Astrocyte (in vitro differentiated cells and primary cell): ENCODE results near the gene HOXC6. TPM values are rescaled to one million over a fixed set of nuclear protein-coding genes. Genes with fewer than 3 reads are reported as not detected.

Source experiments
- DNase-seq: peaks from one replicate; pipeline ENCODE4 v3.0.0-alpha.2; 2010; ENCODE audit warnings: low read depth
- FAIRE-seq: peaks from 2 replicates; lab custom pipeline; 2011; peaks lifted over from hg19 to GRCh38; lab: Jason Lieb, UNC
- H2AFZ ChIP-seq: 2 replicates; pipeline ENCODE4 v1.6.0; 2012; ENCODE audit warnings: low read depth, low read length, inconsistent platforms
- H3K27ac ChIP-seq: 2 replicates; pipeline ENCODE4 v1.5.1; 2011; ENCODE audit warnings: low read depth, low read length, inconsistent platforms
- H3K27me3 ChIP-seq: 2 replicates; pipeline ENCODE4 v1.6.0; 2011; ENCODE audit warnings: low read length, inconsistent platforms; ENCODE audit not compliant: insufficient read depth
- H3K36me3 ChIP-seq: 2 replicates; pipeline ENCODE4 v1.5.1; 2011; ENCODE audit warnings: low read length, inconsistent platforms; ENCODE audit not compliant: insufficient read depth
- H3K4me1 ChIP-seq: 2 replicates; pipeline ENCODE4 v1.5.1; 2011; ENCODE audit warnings: low read length, inconsistent platforms; ENCODE audit not compliant: insufficient read depth
- H3K4me2 ChIP-seq: 2 replicates; pipeline ENCODE4 v1.6.0; 2012; ENCODE audit warnings: low read length, inconsistent platforms
- H3K4me3 ChIP-seq: 2 replicates; pipeline ENCODE4 v1.5.1; 2011; ENCODE audit warnings: low read depth, mild to moderate bottlenecking, low read length, inconsistent platforms; ENCODE audit not compliant: insufficient read depth
- H3K79me2 ChIP-seq: 2 replicates; pipeline ENCODE4 v1.6.0; 2012; ENCODE audit warnings: mild to moderate bottlenecking, low read length, inconsistent platforms; ENCODE audit not compliant: insufficient read depth
- H3K9ac ChIP-seq: 2 replicates; pipeline ENCODE4 v1.6.0; 2012; ENCODE audit warnings: mild to moderate bottlenecking, low read length, inconsistent platforms
- H3K9me3 ChIP-seq: 2 replicates; pipeline ENCODE4 v1.5.1; 2012; ENCODE audit warnings: low read depth, mild to moderate bottlenecking, low read length, inconsistent platforms; ENCODE audit not compliant: insufficient read depth
- H4K20me1 ChIP-seq: 2 replicates; pipeline ENCODE4 v1.6.0; 2012; ENCODE audit warnings: low read length, inconsistent platforms; ENCODE audit not compliant: insufficient read depth
- H3K27ac Mint-ChIP-seq: one replicate; pipeline ENCODE4 v1.8.0; 2021; ENCODE audit warnings: mild to moderate bottlenecking, mixed read lengths; ENCODE audit not compliant: unreplicated experiment
- H3K27me3 Mint-ChIP-seq: one replicate; pipeline ENCODE4 v1.8.0; 2021; ENCODE audit warnings: low read depth, mixed read lengths; ENCODE audit not compliant: unreplicated experiment
- H3K36me3 Mint-ChIP-seq: one replicate; pipeline ENCODE4 v1.8.0; 2021; ENCODE audit warnings: low read depth, mixed read lengths; ENCODE audit not compliant: unreplicated experiment
- H3K4me1 Mint-ChIP-seq: one replicate; pipeline ENCODE4 v1.8.0; 2021; ENCODE audit warnings: low read depth, mixed read lengths; ENCODE audit not compliant: unreplicated experiment
- H3K4me3 Mint-ChIP-seq: one replicate; pipeline ENCODE4 v1.8.0; 2021; ENCODE audit warnings: mild to moderate bottlenecking, moderate library complexity, mixed read lengths; ENCODE audit not compliant: unreplicated experiment
- H3K9me3 Mint-ChIP-seq: one replicate; pipeline ENCODE4 v1.8.0; 2021; ENCODE audit warnings: mild to moderate bottlenecking, mixed read lengths; ENCODE audit not compliant: unreplicated experiment
- EZH2 ChIP-seq: IDR thresholded peaks from 2 replicates; pipeline ENCODE4 v1.6.1; 2012; ENCODE audit warnings: mild to moderate bottlenecking, low read length, inconsistent platforms; ENCODE audit not compliant: insufficient read depth
- total RNA-seq: library from RNA; stranded (reverse); gene quantifications from 2 replicates; pipeline ENCODE4 v1.2.1, GENCODE V29; 2021
- TF ChIP-seq, protein P1 (sequence below): IDR thresholded peaks from 2 replicates; pipeline ENCODE4 v1.5.1; 2011; ENCODE audit warnings: low read depth, mild to moderate bottlenecking, inconsistent platforms, low read length, moderate library complexity; ENCODE audit not compliant: insufficient read depth

HOXC6 gene
- total RNA-seq, 1 donor from 2014 or later, result not detected

DNA sequence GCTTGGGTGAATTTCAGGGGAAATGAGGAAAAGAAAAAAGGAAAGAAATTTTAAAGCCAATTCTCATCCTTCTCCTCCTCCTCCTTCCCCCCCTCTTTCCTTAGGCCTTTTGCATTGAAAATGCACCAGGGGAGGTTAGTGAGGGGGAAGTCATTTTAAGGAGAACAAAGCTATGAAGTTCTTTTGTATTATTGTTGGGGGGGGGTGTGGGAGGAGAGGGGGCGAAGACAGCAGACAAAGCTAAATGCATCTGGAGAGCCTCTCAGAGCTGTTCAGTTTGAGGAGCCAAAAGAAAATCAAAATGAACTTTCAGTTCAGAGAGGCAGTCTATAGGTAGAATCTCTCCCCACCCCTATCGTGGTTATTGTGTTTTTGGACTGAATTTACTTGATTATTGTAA is 27.3 kb downstream of the HOXC6 start:
- DNase-seq (no peak), FAIRE-seq (no peak)
- Mint-ChIP-seq H3K27ac (no peak overlapping the region), H3K9me3 (peaks cover 8% of the 10 kb centered on the region), H3K4me3 (no peak overlapping the region), H3K4me1 (no peaks in the 10 kb centered on the region), H3K36me3 (peaks cover 2% of the 10 kb centered on the region), H3K27me3 (peaks cover 91% of the 10 kb centered on the region)
- H2AFZ ChIP-seq, result no peak overlapping the region
- no peak overlapping the region for H3K4me3 ChIP-seq
- no peak overlapping the region for H3K4me2 ChIP-seq
- no peaks in the 10 kb centered on the region for H3K9me3 ChIP-seq
- no peaks in the 10 kb centered on the region for H4K20me1 ChIP-seq
- peaks cover 85% of the 10 kb centered on the region for H3K27me3 ChIP-seq
- H3K36me3 ChIP-seq, result no peaks in the 10 kb centered on the region
- TF ChIP-seq, protein P1, sequence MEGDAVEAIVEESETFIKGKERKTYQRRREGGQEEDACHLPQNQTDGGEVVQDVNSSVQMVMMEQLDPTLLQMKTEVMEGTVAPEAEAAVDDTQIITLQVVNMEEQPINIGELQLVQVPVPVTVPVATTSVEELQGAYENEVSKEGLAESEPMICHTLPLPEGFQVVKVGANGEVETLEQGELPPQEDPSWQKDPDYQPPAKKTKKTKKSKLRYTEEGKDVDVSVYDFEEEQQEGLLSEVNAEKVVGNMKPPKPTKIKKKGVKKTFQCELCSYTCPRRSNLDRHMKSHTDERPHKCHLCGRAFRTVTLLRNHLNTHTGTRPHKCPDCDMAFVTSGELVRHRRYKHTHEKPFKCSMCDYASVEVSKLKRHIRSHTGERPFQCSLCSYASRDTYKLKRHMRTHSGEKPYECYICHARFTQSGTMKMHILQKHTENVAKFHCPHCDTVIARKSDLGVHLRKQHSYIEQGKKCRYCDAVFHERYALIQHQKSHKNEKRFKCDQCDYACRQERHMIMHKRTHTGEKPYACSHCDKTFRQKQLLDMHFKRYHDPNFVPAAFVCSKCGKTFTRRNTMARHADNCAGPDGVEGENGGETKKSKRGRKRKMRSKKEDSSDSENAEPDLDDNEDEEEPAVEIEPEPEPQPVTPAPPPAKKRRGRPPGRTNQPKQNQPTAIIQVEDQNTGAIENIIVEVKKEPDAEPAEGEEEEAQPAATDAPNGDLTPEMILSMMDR, result no peak
- no peak overlapping the region for H3K27ac ChIP-seq
- no peaks in the 10 kb centered on the region for H3K4me1 ChIP-seq
- H3K9ac ChIP-seq, result no peak overlapping the region
- no peaks in the 10 kb centered on the region for H3K79me2 ChIP-seq

DNA sequence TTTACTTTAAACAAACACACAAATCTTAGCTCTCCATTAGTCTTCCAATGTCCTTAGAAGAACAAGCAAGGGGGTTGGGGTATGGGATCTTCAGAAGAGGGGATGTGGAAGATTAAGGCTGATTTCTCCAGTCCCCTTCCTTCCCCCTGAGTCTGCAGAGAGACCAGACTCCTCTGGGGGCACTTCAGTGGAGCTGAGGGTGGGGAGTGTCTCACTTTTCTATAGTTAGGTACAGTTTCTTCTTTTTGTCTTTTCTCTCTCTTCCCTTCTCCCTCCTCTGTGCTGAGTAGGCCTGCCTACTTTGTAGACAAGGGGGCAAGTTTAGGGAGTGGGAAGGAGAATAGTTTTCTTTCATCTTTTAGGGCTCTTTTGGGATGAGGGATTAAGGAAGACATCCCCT is 27.9 kb downstream of the HOXC6 start:
- Histone ChIP-seq H3K4me2 (no peak overlapping the region), H3K9me3 (no peaks in the 10 kb centered on the region), H3K4me1 (no peaks in the 10 kb centered on the region), H2AFZ (no peak overlapping the region), H3K79me2 (no peaks in the 10 kb centered on the region), H3K27me3 (peaks cover 85% of the 10 kb centered on the region), H3K27ac (no peak overlapping the region), H3K9ac (no peak overlapping the region), H3K36me3 (no peaks in the 10 kb centered on the region), H4K20me1 (no peaks in the 10 kb centered on the region), H3K4me3 (no peak overlapping the region)
- TF ChIP-seq EZH2, result no peak
- TF ChIP-seq, protein P1, result no peak
- no peak for DNase-seq
- no peak overlapping the region for H3K4me3 Mint-ChIP-seq
- H3K36me3 Mint-ChIP-seq, result peaks cover 2% of the 10 kb centered on the region
- no peaks in the 10 kb centered on the region for H3K4me1 Mint-ChIP-seq
- peaks cover 5% of the 10 kb centered on the region for H3K9me3 Mint-ChIP-seq
- H3K27me3 Mint-ChIP-seq, result peaks cover 91% of the 10 kb centered on the region
- no peak overlapping the region for H3K27ac Mint-ChIP-seq
- FAIRE-seq, result no peak

DNA sequence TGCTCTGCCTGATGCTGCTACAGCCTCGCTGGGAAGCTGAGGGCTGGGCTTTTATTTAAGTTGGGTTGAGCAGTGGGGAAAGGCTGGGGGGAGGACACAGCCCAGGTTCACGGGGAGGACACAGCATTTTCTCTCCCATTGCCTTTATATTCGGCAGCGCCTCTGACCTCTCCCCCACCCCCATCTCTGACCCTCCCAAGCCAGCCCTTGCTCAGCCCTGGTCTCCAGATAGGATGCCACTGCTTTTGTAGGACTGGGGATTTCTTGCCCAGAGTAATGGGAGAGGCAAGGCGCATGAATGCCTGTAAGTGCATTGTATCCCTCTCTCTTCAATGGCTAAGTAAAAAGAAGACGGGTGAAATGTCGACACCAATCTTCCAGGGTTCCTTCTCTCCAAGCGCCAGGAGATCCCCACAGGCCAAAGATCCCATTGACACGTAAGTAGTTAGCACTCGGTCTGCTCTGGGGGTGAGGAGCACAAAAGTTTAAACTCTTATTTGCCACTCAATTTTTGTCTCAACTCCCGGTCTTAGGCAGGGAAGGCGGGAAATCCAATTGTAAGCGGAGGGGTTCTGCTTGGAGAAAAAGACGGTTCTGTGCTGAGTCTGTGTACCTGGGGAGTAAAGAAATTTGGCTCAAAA is 30.0 kb downstream of the HOXC6 start:
- Histone ChIP-seq H4K20me1 (no peaks in the 10 kb centered on the region), H2AFZ (no peak overlapping the region), H3K27ac (no peak overlapping the region), H3K4me2 (no peak overlapping the region), H3K4me1 (no peaks in the 10 kb centered on the region), H3K79me2 (no peaks in the 10 kb centered on the region), H3K27me3 (peaks cover 76% of the 10 kb centered on the region), H3K4me3 (no peak overlapping the region), H3K9ac (no peak overlapping the region), H3K9me3 (no peaks in the 10 kb centered on the region), H3K36me3 (no peaks in the 10 kb centered on the region)
- H3K4me3 Mint-ChIP-seq, result no peak overlapping the region
- H3K9me3 Mint-ChIP-seq, result peaks cover 2% of the 10 kb centered on the region
- H3K36me3 Mint-ChIP-seq, result peaks cover 2% of the 10 kb centered on the region
- no peaks in the 10 kb centered on the region for H3K4me1 Mint-ChIP-seq
- DNase-seq (no peak), FAIRE-seq (no peak)
- no peak overlapping the region for H3K27ac Mint-ChIP-seq
- TF ChIP-seq EZH2, result no peak
- TF ChIP-seq, protein P1, result no peak
- H3K27me3 Mint-ChIP-seq, result peaks cover 91% of the 10 kb centered on the region
